ENCODE data around the gene ANKRD55. TPM values are rescaled to one million over a fixed set of nuclear protein-coding genes. Genes with fewer than 3 reads are reported as not detected.

Gene ANKRD55
- total and polyA plus RNA-seq, 9 of the 15 experiments (the other 6 are each of a cell fraction or from before 2014, with no cell fraction given), result 3.4 to 10.6 (median 6.5) TPM

- Histone ChIP-seq H3K9ac (ENCODE audit: insufficient read depth in 1 of 2, low read depth in 2 of 2, low read length in 2 of 2) (no peak overlapping the region), H3K27ac (ENCODE audit: extremely low read depth, low read depth, low read length) (no peak overlapping the region), H4K20me1 (replicated peaks; ENCODE audit: control insufficient read depth, insufficient read depth, low read length) (no peaks in the 10 kb centered on the region), H3K79me2 (ENCODE audit: control insufficient read depth, insufficient read depth, low read length) (no peaks in the 10 kb centered on the region), H3K4me1 (replicated peaks in 1 of 2; ENCODE audit: control insufficient read depth in 2 of 2, insufficient read depth in 2 of 2, low read length in 2 of 2) (peaks cover 0 to 12% of the 10 kb centered on the region in 2 experiments; a peak in 2 of 5 replicates), H3K36me3 (ENCODE audit: control insufficient read depth, insufficient read depth, low read length) (no peaks in the 10 kb centered on the region), H3K27me3 (ENCODE audit: control insufficient read depth in 2 of 2, insufficient read depth in 2 of 2, low read length in 2 of 2) (no peaks in the 10 kb centered on the region), H2AFZ (ENCODE audit: low read depth, low read length) (no peak overlapping the region), H3K4me3 (no peak overlapping the region), H3K4me2 (ENCODE audit: insufficient read depth, low read length) (no peak overlapping the region), H3K9me1 (ENCODE audit: control insufficient read depth, insufficient read depth, low read length) (no peaks in the 10 kb centered on the region), H3K9me3 (replicated peaks; ENCODE audit: control insufficient read depth, insufficient read depth, low read depth, low read length) (peaks cover 6% of the 10 kb centered on the region)
- ChIA-PET POLR2A (no interaction called here), CTCF (ENCODE audit: low intra/inter-chr PET ratio) (no interaction called here)
- BruUV-seq (replicated peaks), result no TSS peak
- in situ Hi-C loops (cut with MboI) (no loop called here), intact Hi-C loops (cut with micrococcal nuclease) (no loop called here)
- DNase-seq (ENCODE audit: extremely low read depth in 1 of 4, low spot score in 3 of 4), result no peak
- 57% methylated on average over 2 of the region's 2 CpGs for WGBS (ENCODE audit: insufficient coverage, low coverage, missing lambda C conversion rate)
- TF ChIP-seq POLR2H (tag; IDR thresholded peaks at IDR 0.05; ENCODE audit: low read depth) (no peak), TGIF2 (CRISPR knock-in tag; IDR thresholded peaks at IDR 0.05) (no peak), SMAD3 (CRISPR knock-in tag; conservative IDR thresholded peaks at IDR 0.05) (no peak), DACH1 (IDR thresholded peaks at IDR 0.05; ENCODE audit: partially characterized antibody) (no peak), RBM17 (IDR thresholded peaks at IDR 0.05; ENCODE audit: borderline replicate concordance, low read depth, low read length) (no peak), MCM2 (IDR thresholded peaks at IDR 0.05; ENCODE audit: low read depth) (no peak), ETS2 (tag; IDR thresholded peaks at IDR 0.05; ENCODE audit: borderline replicate concordance, poor library complexity, severe bottlenecking) (no peak), ZNF282 (CRISPR knock-in tag; IDR thresholded peaks at IDR 0.05) (no peak), ZNF592 (IDR thresholded peaks at IDR 0.05) (no peak), SP1 (CRISPR knock-in tag; IDR thresholded peaks at IDR 0.05) (no peak), CBX3 (IDR thresholded peaks at IDR 0.05; ENCODE audit: borderline replicate concordance in 1 of 2, low read length in 2 of 2) (no peak), COPS2 (conservative IDR thresholded peaks at IDR 0.05) (no peak)
- FAIRE-seq, result no peak
- ATAC-seq, result no peak
Observed at GRCh38 chr5:56245481-56245880, 12.4 kb upstream of the ANKRD55 start.

Data from K562 (cell line).